CD4-positive, alpha-beta T cell treated with Interferon alpha-2 for 1 hour (primary cell): ENCODE measurements around the gene VIPR1.

Source experiments
- DNase-seq, 2 donors: peaks; one replicate each; pipeline ENCODE4 v3.0.0-alpha.2; 2020 to 2022

VIPR1 gene

GRCh38 chr3:42502429-42503250, at the start of gene VIPR1:
VIPR1 (plus strand) TSS chr3:42502643; CDS start chr3:42502736, 93 bp downstream.
- peak; percentile 90 to 95 for DNase-seq

GRCh38 chr3:42456211-42456610, 46.2 kb upstream of the VIPR1 start:
- DNase-seq: no peak

GRCh38 chr3:42459151-42459550, 43.3 kb upstream of the VIPR1 start:
- no peak for DNase-seq

GRCh38 chr3:42461762-42462161, 40.7 kb upstream of the VIPR1 start:
- DNase-seq: no peak

GRCh38 chr3:42463093-42463492, 39.4 kb upstream of the VIPR1 start:
- DNase-seq: no peak

GRCh38 chr3:42468111-42468510, 34.3 kb upstream of the VIPR1 start:
- DNase-seq: no peak

GRCh38 chr3:42472555-42472954, 29.9 kb upstream of the VIPR1 start:
- DNase-seq: no peak

- DNase-seq: no peak
These were observed 29.1 kb upstream of the VIPR1 start for GRCh38 chr3:42473083-42473932.

DNA sequence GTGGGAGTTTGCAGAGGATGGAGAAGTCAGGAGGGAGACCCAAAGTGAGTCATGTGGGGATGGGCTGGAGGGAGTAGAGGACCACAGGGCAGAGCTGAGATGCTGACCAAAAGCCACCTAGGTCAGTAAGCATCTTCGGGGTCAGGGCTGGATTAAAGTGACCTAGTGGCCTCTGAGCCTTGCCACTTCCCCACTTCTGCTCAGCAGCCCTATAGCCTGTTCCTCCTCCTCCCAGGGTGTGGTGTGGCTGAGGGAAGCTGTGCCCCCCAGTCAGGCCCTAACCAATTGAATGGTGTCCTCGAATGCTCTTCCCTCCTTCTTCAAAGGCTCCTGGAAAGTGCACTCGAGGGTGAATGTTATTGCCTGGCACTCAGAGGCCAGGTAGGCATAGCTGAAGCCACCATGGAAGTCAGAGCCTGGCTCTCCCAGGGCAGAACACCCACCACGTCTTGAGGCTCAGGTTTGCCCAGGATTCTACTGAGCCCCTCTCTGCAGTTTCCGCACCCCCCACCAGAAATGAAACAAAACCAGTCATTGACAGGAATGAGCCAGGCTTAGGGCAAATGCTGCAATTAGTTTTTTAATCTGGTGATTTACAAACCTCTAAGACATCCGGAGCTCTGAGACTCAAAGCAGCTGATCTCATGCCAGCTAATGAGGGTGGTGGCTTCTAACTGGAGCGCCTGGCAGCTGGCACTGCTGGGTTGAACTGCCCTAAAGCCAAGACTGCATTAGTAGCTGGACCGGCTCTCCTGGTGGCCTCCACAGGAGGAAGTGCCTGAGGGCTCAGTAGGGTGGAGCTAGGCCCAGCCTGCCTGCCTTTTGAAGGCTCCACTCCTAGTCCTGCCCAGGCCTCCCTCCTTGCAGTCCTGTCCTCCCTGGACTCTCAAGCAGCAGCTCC, 26.0 kb upstream of the VIPR1 start:
- no peak for DNase-seq

GRCh38 chr3:42477696-42478095, 24.7 kb upstream of the VIPR1 start:
- DNase-seq: no peak

DNA sequence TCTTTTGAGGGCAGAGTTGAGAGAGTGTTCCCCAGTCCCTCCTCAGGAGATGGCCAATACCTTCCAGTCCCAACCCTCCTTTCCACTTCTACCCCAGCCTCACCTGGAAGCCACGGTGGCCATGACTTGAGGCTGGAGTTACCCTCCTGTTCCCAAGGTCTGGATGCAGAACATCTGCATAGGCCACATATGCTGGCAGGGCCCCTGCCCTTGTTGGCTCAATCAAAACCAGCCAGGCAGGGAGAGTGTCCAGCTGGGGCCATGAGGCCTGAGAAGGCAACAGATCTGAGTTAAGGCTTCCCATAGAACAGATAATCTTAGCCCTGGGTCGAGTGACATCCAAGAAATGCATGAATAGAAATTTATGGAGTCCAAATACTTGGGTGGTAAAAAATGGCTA, 23.6 kb upstream of the VIPR1 start:
- no peak for DNase-seq

- peak in 1 of 2 donors; percentile 14 for DNase-seq
These were observed 15.5 kb upstream of the VIPR1 start for GRCh38 chr3:42486814-42487565.

DNA sequence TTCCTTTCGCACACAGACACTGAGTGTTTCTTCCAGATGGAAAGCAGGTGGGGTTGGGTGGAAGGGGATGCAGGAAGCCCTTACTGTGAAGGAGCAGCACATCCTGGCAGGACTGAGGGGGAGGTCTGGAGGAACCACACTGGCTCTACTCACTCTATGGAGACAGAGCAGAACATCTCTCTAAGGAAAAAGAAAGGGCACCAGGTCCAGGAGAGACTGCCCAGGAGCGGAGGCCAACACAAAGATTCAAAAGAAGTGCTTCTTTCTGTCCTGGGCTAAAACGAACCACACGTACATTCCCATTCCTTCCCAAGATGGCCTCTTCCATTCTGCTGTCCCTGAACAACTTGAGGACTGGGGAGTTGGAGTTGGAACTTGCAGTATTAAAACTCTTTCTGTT, 13.8 kb upstream of the VIPR1 start:
- no peak for DNase-seq

GRCh38 chr3:42489116-42489936, 13.1 kb upstream of the VIPR1 start:
- DNase-seq: no peak

DNA sequence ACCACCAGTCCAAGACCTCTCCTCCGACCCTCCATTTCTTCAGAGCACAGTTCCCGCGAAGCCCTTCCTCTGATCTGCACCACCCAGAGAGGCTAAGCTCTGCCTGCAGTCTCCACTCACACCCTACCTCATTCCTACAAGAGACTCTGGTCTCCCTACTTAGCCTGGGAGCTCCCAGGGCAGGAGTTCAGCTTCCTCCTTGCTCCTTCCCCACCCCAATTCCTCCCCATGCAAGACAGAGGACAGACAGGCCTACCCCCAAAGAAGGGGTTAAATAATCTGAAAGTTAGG, 12.6 kb upstream of the VIPR1 start:
- DNase-seq: no peak

DNA sequence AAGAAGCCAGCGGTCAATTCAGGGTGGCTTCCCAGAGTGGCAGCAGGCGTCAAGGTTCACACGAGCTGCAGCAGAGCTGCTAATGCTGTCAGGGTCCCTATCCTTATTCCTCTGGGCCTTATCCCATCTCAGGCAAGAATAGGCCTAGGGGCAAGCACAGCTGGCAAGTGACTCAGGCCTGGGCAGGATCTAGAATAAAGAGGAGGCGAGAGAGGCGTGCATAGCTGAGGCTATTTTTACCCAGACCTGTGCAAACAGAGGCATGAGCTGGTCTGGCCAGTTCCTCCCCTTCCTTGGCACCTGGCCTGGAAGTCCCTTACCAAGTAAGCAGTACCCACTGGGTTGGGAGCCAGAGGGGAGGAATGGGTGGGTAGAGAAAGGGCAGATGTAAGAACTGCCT, 12.2 kb upstream of the VIPR1 start:
- DNase-seq: no peak

GRCh38 chr3:42491881-42492507, 10.4 kb upstream of the VIPR1 start:
- no peak for DNase-seq

- DNase-seq: no peak
These were observed 9.8 kb upstream of the VIPR1 start for GRCh38 chr3:42492508-42493080.

GRCh38 chr3:42493126-42493797, 9.2 kb upstream of the VIPR1 start:
- no peak for DNase-seq

- DNase-seq: no peak
These were observed 8.7 kb upstream of the VIPR1 start for GRCh38 chr3:42493798-42494151.
